K562 (cell line): Measurements from ENCODE around the gene PSMA7. TPM values are rescaled to one million over a fixed set of nuclear protein-coding genes. Genes with fewer than 3 reads are reported as not detected.

Experiments used
- ATAC-seq: fragments of 200-7000 bp; cut with Tn5 transposase; 3 replicates; pipeline ENCODE4 v1.9.1; 2020; ENCODE audit warnings: moderate library complexity
- BruUV-seq: library from RNA; stranded (reverse); fragments of 400-500 nt; replicated peaks from 2 replicates; lab custom pipeline; 2021; lab: Mats Ljungman, UMichigan
- CTCF ChIA-PET: fragments of 300-600 bp; formaldehyde crosslinking; extraction: SDS; loops from one replicate; lab custom pipeline; 2021; ENCODE audit warnings: low intra/inter-chr PET ratio; lab: Yijun Ruan, JAX
- POLR2A ChIA-PET: fragments of 300-600, 350-650 bp; sonication (Branson Sonifier 250); formaldehyde crosslinking; extraction: SDS; loops from one replicate; lab custom pipeline; 2021; ENCODE audit warnings: antibody characterized with exemption, inconsistent platforms; lab: Yijun Ruan, JAX
- DNase-seq, 4 experiments: peaks; one replicate each; pipeline versions ENCODE4 v3.0.0 to v3.0.0-alpha.2; 2011 to 2018; ENCODE audit warnings: low spot score in 3 of 4, mixed read lengths in 3 of 4; ENCODE audit errors: extremely low read depth in 1 of 4
- FAIRE-seq: peaks from 2 replicates; lab custom pipeline; 2011; peaks lifted over from hg19 to GRCh38; lab: Jason Lieb, UNC
- H2AFZ ChIP-seq: 2 replicates; pipeline ENCODE4 v1.6.0; 2011; ENCODE audit warnings: low read depth, low read length, control low read depth, inconsistent platforms
- H3K27ac ChIP-seq: fragments of 200-600 bp; 3 replicates; pipeline ENCODE4 v1.8.0; 2011; ENCODE audit warnings: low read depth, mild to moderate bottlenecking, control low read depth, inconsistent platforms, low read length, moderate library complexity, mixed read lengths; ENCODE audit errors: extremely low read depth
- H3K27me3 ChIP-seq, 2 experiments: fragments of 300-600 bp in 1 of 2; 2 replicates in 1 of 2; 3 replicates in 1 of 2; pipeline versions ENCODE4 v1.6.0 to v1.8.0; 2011; ENCODE audit warnings: inconsistent platforms in 2 of 2, low read length in 2 of 2, mild to moderate bottlenecking in 1 of 2, mixed read lengths in 1 of 2, moderate library complexity in 1 of 2; ENCODE audit not compliant: control insufficient read depth in 2 of 2, insufficient read depth in 2 of 2
- H3K36me3 ChIP-seq: fragments of 300-600 bp; 3 replicates; pipeline ENCODE4 v1.8.0; 2011; ENCODE audit warnings: mild to moderate bottlenecking, low read length, inconsistent platforms; ENCODE audit not compliant: control insufficient read depth, insufficient read depth
- H3K4me1 ChIP-seq, 2 experiments: fragments of 200-600 bp in 1 of 2; replicated peaks in 1 of 2; 2 replicates in 1 of 2; 3 replicates in 1 of 2; pipeline versions ENCODE4 v1.5.1 to v1.8.0; 2011; ENCODE audit warnings: inconsistent platforms in 2 of 2, low read length in 2 of 2, mild to moderate bottlenecking in 1 of 2, mixed read lengths in 1 of 2, moderate library complexity in 1 of 2; ENCODE audit not compliant: control insufficient read depth in 2 of 2, insufficient read depth in 2 of 2
- H3K4me2 ChIP-seq: 2 replicates; pipeline ENCODE4 v1.6.1; 2011; ENCODE audit warnings: low read length, control low read depth, inconsistent platforms, mixed read lengths; ENCODE audit not compliant: insufficient read depth
- H3K4me3 ChIP-seq: fragments of 200-600 bp; sonication (generic), shearing (Covaris generic); 2 replicates; pipeline ENCODE4 v1.5.1; 2016; ENCODE audit warnings: control low read depth, inconsistent platforms
- H3K79me2 ChIP-seq: fragments of 200-600 bp; 3 replicates; pipeline ENCODE4 v1.8.0; 2011; ENCODE audit warnings: low read length, inconsistent platforms; ENCODE audit not compliant: control insufficient read depth, insufficient read depth
- H3K9ac ChIP-seq, 2 experiments: 2 replicates each; pipeline versions ENCODE4 v1.6.0 to v1.6.1; 2011; ENCODE audit warnings: low read depth in 2 of 2, low read length in 2 of 2, control low read depth in 1 of 2, inconsistent platforms in 1 of 2, mild to moderate bottlenecking in 1 of 2, mixed read lengths in 1 of 2; ENCODE audit not compliant: insufficient read depth in 1 of 2
- H3K9me1 ChIP-seq: one replicate; pipeline ENCODE4 v1.6.0; 2011; ENCODE audit warnings: inconsistent platforms, mild to moderate bottlenecking, low read length, moderate library complexity; ENCODE audit not compliant: control insufficient read depth, insufficient read depth
- H3K9me3 ChIP-seq: replicated peaks from 2 replicates; pipeline ENCODE4 v1.5.1; 2011; ENCODE audit warnings: low read depth, low read length, inconsistent platforms; ENCODE audit not compliant: control insufficient read depth, insufficient read depth
- H4K20me1 ChIP-seq: replicated peaks from 2 replicates; pipeline ENCODE4 v1.6.1; 2011; ENCODE audit warnings: low read length, inconsistent platforms, mixed read lengths; ENCODE audit not compliant: control insufficient read depth, insufficient read depth
- EGR1 ChIP-seq: fragments of 450-650 bp; conservative IDR thresholded peaks from 2 replicates; pipeline ENCODE4 v1.6.1; 2017; ENCODE audit warnings: mild to moderate bottlenecking
- ELF2 ChIP-seq: fragments of 250-450 bp; sonication (Bioruptor Pico); IDR thresholded peaks from 2 replicates; pipeline ENCODE4 v1.5.0; 2021; ENCODE audit warnings: mild to moderate bottlenecking
- MECOM ChIP-seq: fragments of 250-450 bp; sonication (Bioruptor Pico); IDR thresholded peaks from 2 replicates; pipeline ENCODE4 v1.8.0; 2022; ENCODE audit warnings: inconsistent platforms
- NR2C1 ChIP-seq, 2 experiments: fragments of 450-650 bp; IDR thresholded peaks; 2 replicates each; pipeline ENCODE4 v1.6.1; 2017; ENCODE audit warnings: mild to moderate bottlenecking in 2 of 2, antibody characterized with exemption in 1 of 2, inconsistent platforms in 1 of 2, missing compliant biosample characterization in 1 of 2, missing genetic modification characterization in 1 of 2
- NR2C2 ChIP-seq, 2 experiments: fragments of 200-800 bp in 1 of 2; sonication (Bioruptor generic) in 1 of 2; sonication (generic) in 1 of 2; formaldehyde crosslinking in 1 of 2; IDR thresholded peaks; 2 replicates each; pipeline versions ENCODE4 v1.6.1 to v1.8.0; 2016 to 2022; ENCODE audit warnings: mild to moderate bottlenecking in 1 of 2, missing compliant biosample characterization in 1 of 2, missing genetic modification characterization in 1 of 2, missing genetic modification reagents in 1 of 2
- RBM22 ChIP-seq: fragments of 200-400 bp; formaldehyde crosslinking; IDR thresholded peaks from 2 replicates; pipeline ENCODE4 v1.6.1; 2018; ENCODE audit warnings: low read length, low read depth; ENCODE audit not compliant: poor library complexity, severe bottlenecking
- SRSF3 ChIP-seq: fragments of 200-400 bp; formaldehyde crosslinking; IDR thresholded peaks from 2 replicates; pipeline ENCODE4 v1.6.1; 2016; ENCODE audit warnings: mild to moderate bottlenecking, low read length, moderate library complexity; ENCODE audit not compliant: insufficient read depth
- ZNF436 ChIP-seq: fragments of 250-450, 450-650 bp; sonication (Bioruptor Pico); formaldehyde crosslinking; IDR thresholded peaks from 2 replicates; pipeline ENCODE4 v1.7.0; 2020; ENCODE audit warnings: mild to moderate bottlenecking
- WGBS: fragments of 100-300 bp; shearing (Covaris generic); methylation state at CpG from one replicate; pipeline ENCODE4 v1.1.6; 2016; ENCODE audit warnings: low coverage, mixed read lengths; ENCODE audit not compliant: insufficient coverage; ENCODE audit errors: missing lambda C conversion rate; 5-methylcytosine and 5-hydroxymethylcytosine counted together
- in situ Hi-C: fragments of 300-500 bp; cut with MboI; formaldehyde crosslinking; loops from 4 replicates; pipeline ENCODE4 v1.15.0; 2018; ENCODE audit warnings: inconsistent platforms, mixed read lengths
- intact Hi-C: fragments of 100-400 bp; cut with micrococcal nuclease; formaldehyde crosslinking; loops from 2 replicates; pipeline ENCODE4 v1.14.2; 2022
- polyA plus RNA-seq, 8 experiments: library from polyadenylated mRNA; depleted of rRNA in 4 of 8; stranded (reverse) in 5 of 8; unstranded in 3 of 8; fragments of >200 nt; fragmentation: Nextera tagmentation in 2 of 8; fragmentation: Illumina TruSeq in 1 of 8; extraction: Ambion mirVana in 2 of 8; extraction: Trizol in 1 of 8; gene quantifications; 2 replicates each; pipeline versions ENCODE4 v1.2.1 to v1.2.3, GENCODE V29; 2011 to 2014; ENCODE audit warnings: inconsistent platforms in 1 of 8, missing spikeins in 1 of 8
- total RNA-seq, 7 experiments: library from RNA; depleted of rRNA in 6 of 7; stranded (reverse); fragments of >200 nt in 6 of 7; fragmentation: Illumina TruSeq in 2 of 7; extraction: Trizol in 2 of 7; gene quantifications; 2 replicates each; pipeline versions ENCODE4 v1.2.1 to v1.2.3, GENCODE V29; 2011 to 2021; ENCODE audit warnings: low replicate concordance in 1 of 7
- TF ChIP-seq, protein P1 (sequence below): IDR thresholded peaks from 2 replicates; pipeline ENCODE4 v1.6.1; 2011; ENCODE audit warnings: borderline replicate concordance, low read depth, mild to moderate bottlenecking, moderate library complexity, low read length; ENCODE audit not compliant: insufficient read depth, poor library complexity, severe bottlenecking
- TF ChIP-seq, protein P2 (sequence below): fragments of 250-450 bp; sonication (Bioruptor Pico); IDR thresholded peaks from 2 replicates; pipeline ENCODE4 v1.4.0; 2020; ENCODE audit warnings: mild to moderate bottlenecking

Gene PSMA7
- total and polyA plus RNA-seq, 9 of the 15 experiments (the other 6 are each of a cell fraction or from before 2014, with no cell fraction given), result 257 to 510 (median 393) TPM

DNA sequence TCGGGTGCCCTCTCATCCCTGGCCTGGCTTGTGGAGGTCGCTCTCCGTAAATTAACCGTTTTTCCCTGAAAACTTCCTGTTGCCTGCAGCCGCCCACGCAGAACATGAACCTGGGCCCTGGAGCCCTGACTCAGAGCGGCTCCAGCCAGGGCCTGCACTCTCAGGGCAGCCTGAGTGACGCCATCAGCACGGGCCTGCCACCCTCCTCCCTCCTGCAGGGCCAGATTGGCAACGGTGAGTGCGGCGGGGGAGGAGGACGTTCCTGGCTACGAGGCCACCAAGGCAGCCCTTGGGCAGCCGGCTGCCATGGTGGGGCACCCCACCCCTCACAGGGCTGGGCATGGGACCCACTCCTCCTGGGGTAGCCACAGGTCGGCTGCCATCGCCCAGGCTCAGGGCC is 18.2 kb upstream of the PSMA7 start:
- H3K4me1 ChIP-seq, result peaks cover 2 to 43% of the 10 kb centered on the region in 2 experiments; a peak in 3 of 5 replicates
- intact Hi-C loops, result no loop called here
- H3K27ac ChIP-seq, result no peak overlapping the region

DNA sequence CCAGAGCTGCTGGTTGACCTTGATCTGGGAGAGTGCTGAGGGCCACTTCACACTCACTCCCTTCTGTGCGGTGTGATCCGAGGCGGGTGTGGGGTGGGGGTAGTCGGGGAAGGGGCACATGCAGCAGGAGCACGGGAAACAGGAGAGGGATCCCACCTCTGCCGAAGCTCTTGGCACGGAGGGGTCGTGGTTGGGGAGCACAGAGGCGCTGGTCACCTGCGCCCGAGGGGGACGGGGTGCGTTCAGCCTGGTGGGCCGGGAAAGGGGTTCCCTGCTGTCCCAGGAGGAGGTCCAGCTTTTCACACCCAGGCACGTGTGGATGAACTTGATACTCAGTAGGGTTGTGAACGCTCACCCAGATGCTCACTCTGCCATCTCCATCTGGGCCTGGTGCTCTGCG is 17.7 kb upstream of the PSMA7 start:
- DNase-seq (no peak), ATAC-seq (no peak), FAIRE-seq (no peak)
- POLR2A ChIA-PET, result interaction anchor here (0.5 kb wide), 1 partner anchor 145 kb away, joined by 3 read pairs; no protein-coding TSS in a partner anchor
- H4K20me1 ChIP-seq, result peaks cover 18% of the 10 kb centered on the region
- no peak overlapping the region for H3K4me2 ChIP-seq
- no peak overlapping the region for H3K27ac ChIP-seq
- peaks cover 2 to 48% of the 10 kb centered on the region in 2 experiments; a peak in 3 of 5 replicates for H3K4me1 ChIP-seq
- intact Hi-C loops (no loop called here), in situ Hi-C loops (no loop called here)
- H3K27me3 ChIP-seq, result no peaks in the 10 kb centered on the region
- H3K36me3 ChIP-seq, result peaks cover 91% of the 10 kb centered on the region; the same call in 2 of the 3 replicates
- CTCF ChIA-PET, result no interaction called here
- no peaks in the 10 kb centered on the region for H3K9me3 ChIP-seq
- no peak overlapping the region for H2AFZ ChIP-seq
- H3K9me1 ChIP-seq, result peaks cover 5% of the 10 kb centered on the region
- H3K4me3 ChIP-seq, result no peak overlapping the region
- 83% methylated on average over 4 of the region's 17 CpGs for WGBS
- no TSS peak for BruUV-seq
- H3K79me2 ChIP-seq, result peaks cover 34% of the 10 kb centered on the region
- no peak overlapping the region; a peak in 1 of 4 replicates for H3K9ac ChIP-seq
- no peak for TF ChIP-seq RBM22
- no peak for TF ChIP-seq ZNF436 (CRISPR knock-in tag)
- no peak for TF ChIP-seq NR2C2 (CRISPR knock-in tag; IDR thresholded peaks at IDR 0.05)
- TF ChIP-seq NR2C2 (tag; IDR thresholded peaks at IDR 0.05), result no peak
- no peak for TF ChIP-seq MECOM
- TF ChIP-seq, protein P1, sequence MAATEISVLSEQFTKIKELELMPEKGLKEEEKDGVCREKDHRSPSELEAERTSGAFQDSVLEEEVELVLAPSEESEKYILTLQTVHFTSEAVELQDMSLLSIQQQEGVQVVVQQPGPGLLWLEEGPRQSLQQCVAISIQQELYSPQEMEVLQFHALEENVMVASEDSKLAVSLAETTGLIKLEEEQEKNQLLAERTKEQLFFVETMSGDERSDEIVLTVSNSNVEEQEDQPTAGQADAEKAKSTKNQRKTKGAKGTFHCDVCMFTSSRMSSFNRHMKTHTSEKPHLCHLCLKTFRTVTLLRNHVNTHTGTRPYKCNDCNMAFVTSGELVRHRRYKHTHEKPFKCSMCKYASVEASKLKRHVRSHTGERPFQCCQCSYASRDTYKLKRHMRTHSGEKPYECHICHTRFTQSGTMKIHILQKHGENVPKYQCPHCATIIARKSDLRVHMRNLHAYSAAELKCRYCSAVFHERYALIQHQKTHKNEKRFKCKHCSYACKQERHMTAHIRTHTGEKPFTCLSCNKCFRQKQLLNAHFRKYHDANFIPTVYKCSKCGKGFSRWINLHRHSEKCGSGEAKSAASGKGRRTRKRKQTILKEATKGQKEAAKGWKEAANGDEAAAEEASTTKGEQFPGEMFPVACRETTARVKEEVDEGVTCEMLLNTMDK, result no peak
- TF ChIP-seq ELF2 (CRISPR knock-in tag), result no peak
- no peak for TF ChIP-seq SRSF3
- no peak for TF ChIP-seq NR2C1 (IDR thresholded peaks at IDR 0.05)
- no peak for TF ChIP-seq NR2C1 (tag; IDR thresholded peaks at IDR 0.05)

More for the DNA sequence above, 18.2 kb upstream of the PSMA7 start:
- H3K9me1 ChIP-seq, result peaks cover 5% of the 10 kb centered on the region
- peaks cover 29% of the 10 kb centered on the region for H3K79me2 ChIP-seq
- no peak overlapping the region for H3K4me3 ChIP-seq
- in situ Hi-C loops, result no loop called here
- ATAC-seq (no peak), DNase-seq (no peak), FAIRE-seq (no peak)
- H3K9ac ChIP-seq, result no peak overlapping the region; a peak in 1 of 4 replicates
- CTCF ChIA-PET, result no interaction called here
- BruUV-seq, result no TSS peak
- no peaks in the 10 kb centered on the region for H3K27me3 ChIP-seq
- no peak overlapping the region for H2AFZ ChIP-seq
- peaks cover 16% of the 10 kb centered on the region for H4K20me1 ChIP-seq
- H3K9me3 ChIP-seq, result no peaks in the 10 kb centered on the region
- peaks cover 92% of the 10 kb centered on the region; the same call in 2 of the 3 replicates for H3K36me3 ChIP-seq
- TF ChIP-seq EGR1, result peak; percentile 56
- TF ChIP-seq, protein P2, sequence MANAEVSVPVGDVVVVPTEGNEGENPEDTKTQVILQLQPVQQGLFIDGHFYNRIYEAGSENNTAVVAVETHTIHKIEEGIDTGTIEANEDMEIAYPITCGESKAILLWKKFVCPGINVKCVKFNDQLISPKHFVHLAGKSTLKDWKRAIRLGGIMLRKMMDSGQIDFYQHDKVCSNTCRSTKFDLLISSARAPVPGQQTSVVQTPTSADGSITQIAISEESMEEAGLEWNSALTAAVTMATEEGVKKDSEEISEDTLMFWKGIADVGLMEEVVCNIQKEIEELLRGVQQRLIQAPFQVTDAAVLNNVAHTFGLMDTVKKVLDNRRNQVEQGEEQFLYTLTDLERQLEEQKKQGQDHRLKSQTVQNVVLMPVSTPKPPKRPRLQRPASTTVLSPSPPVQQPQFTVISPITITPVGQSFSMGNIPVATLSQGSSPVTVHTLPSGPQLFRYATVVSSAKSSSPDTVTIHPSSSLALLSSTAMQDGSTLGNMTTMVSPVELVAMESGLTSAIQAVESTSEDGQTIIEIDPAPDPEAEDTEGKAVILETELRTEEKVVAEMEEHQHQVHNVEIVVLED, result no peak
- no peak overlapping the region for H3K4me2 ChIP-seq
- POLR2A ChIA-PET, result interaction anchor here (0.5 kb wide), 2 partner anchors 20 to 145 kb away, joined by 3 read pairs; no protein-coding TSS in a partner anchor
- WGBS, result 84% methylated on average over 16 of the region's 17 CpGs
